Activated CD4-positive, alpha-beta memory T cell treated with anti-CD3 and anti-CD28 coated beads for 36 hours (primary cell): ENCODE data around the gene SMCO1. TPM values are rescaled to one million over a fixed set of nuclear protein-coding genes. Genes with fewer than 3 reads are reported as not detected.
"Not testable (repeated sequence)": the region's sequence is repeated elsewhere in the genome, so short reads cannot be mapped to it uniquely, and the experiment has no call there.

Experiments
- CTCF ChIA-PET: fragments of 350-600 bp; sonication (Branson Sonifier 250); formaldehyde crosslinking; loops from one replicate; lab custom pipeline; 2021; ENCODE audit warnings: antibody characterized with exemption, inconsistent platforms; lab: Charles Lee
- POLR2A ChIA-PET: fragments of 350-600 bp; sonication (Branson Sonifier 250); formaldehyde crosslinking; loops from one replicate; lab custom pipeline; 2021; ENCODE audit warnings: antibody characterized with exemption; lab: Charles Lee
- DNase-seq: peaks from one replicate; pipeline ENCODE4 v3.0.0-alpha.2; 2020
- H3K27ac Mint-ChIP-seq: one replicate; pipeline ENCODE4 v1.8.0; 2021; ENCODE audit warnings: mixed read lengths
- H3K27me3 Mint-ChIP-seq: one replicate; pipeline ENCODE4 v1.8.0; 2021; ENCODE audit warnings: mixed read lengths
- H3K36me3 Mint-ChIP-seq: one replicate; pipeline ENCODE4 v1.8.0; 2021; ENCODE audit warnings: mixed read lengths
- H3K4me1 Mint-ChIP-seq: one replicate; pipeline ENCODE4 v1.8.0; 2021; ENCODE audit warnings: low read depth, mixed read lengths
- H3K4me3 Mint-ChIP-seq: one replicate; pipeline ENCODE4 v1.8.0; 2021; ENCODE audit warnings: mild to moderate bottlenecking, mixed read lengths
- H3K9me3 Mint-ChIP-seq: one replicate; pipeline ENCODE4 v1.8.0; 2021; ENCODE audit warnings: mixed read lengths
- intact Hi-C: fragments of 100-400 bp; cut with micrococcal nuclease; formaldehyde crosslinking; loops from one replicate; pipeline ENCODE4 v1.15.1; 2023
- total RNA-seq, 2 experiments: library from RNA; stranded (reverse); gene quantifications; one replicate each; pipeline ENCODE4 v1.2.3, GENCODE V29; 2021

The SMCO1 gene
- total RNA-seq, 2 experiments from 2014 or later, result not detected

DNA sequence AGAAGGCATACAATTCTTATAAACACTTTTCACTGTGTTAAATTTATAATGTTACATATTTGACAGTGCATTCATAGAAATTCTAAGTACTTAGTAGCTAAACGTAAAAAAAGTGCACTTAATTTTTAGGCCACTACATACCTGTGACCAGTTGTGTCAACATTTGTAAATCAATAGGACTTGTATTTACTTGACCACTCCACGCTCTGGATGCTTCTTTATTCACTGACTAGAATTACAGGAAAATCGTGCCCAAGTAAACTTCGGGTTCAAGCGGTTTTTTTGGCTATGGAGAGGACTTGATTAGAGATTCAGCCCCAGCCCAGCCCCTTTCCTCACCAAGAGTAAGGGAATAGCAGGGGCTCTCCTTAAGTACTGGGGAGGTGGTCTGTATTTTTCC, 31.4 kb upstream of the SMCO1 start:
- no peak overlapping the region for H3K4me3 Mint-ChIP-seq
- H3K36me3 Mint-ChIP-seq, result peaks cover 9% of the 10 kb centered on the region
- no peak overlapping the region for H3K27ac Mint-ChIP-seq
- ChIA-PET POLR2A (no interaction called here), CTCF (interaction anchor here (0.9 kb wide), 1 partner anchor 10 kb away, joined by 3 read pairs; no protein-coding TSS in a partner anchor)
- H3K4me1 Mint-ChIP-seq, result no peaks in the 10 kb centered on the region
- DNase-seq, result no peak
- H3K27me3 Mint-ChIP-seq, result peaks cover 3% of the 10 kb centered on the region
- H3K9me3 Mint-ChIP-seq, result peaks cover 19% of the 10 kb centered on the region
- intact Hi-C loops, result no loop called here

DNA sequence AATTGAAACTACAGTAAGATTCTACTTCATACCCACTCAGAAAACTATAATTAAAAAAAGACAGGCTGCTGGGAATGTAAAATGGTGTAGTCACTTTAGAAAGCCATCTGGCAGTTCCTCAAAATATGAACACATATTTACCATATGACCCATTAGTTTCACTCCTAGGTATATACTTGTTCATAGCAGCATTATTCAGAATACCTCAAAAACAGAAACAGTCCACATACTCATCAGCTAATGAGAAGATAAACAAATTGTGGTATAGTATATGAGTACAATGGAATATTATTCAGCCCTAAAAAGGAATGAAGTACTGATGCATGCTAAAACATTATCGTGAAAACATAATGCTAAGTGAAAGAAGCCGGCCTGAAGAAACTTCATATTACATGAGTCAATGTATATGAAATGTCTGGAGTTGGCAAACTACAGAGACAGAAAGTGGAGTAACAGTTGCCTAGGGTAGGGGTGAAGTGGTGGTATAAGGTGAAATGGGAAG, 29.4 kb upstream of the SMCO1 start:
- intact Hi-C loops, result no loop called here
- ChIA-PET CTCF (interaction anchor here (0.6 to 1.5 kb wide), 3 partner anchors 9 to 65 kb away, joined by 3 to 4 read pairs (median 3); no protein-coding TSS in a partner anchor), POLR2A (interaction anchor here (0.5 kb wide), 1 partner anchor 71 kb away, joined by 3 read pairs; no protein-coding TSS in a partner anchor)
- DNase-seq, result no peak
- Mint-ChIP-seq H3K4me3 (no peak overlapping the region), H3K27me3 (peaks cover 3% of the 10 kb centered on the region), H3K36me3 (peaks cover 7% of the 10 kb centered on the region), H3K4me1 (no peaks in the 10 kb centered on the region), H3K27ac (no peak overlapping the region), H3K9me3 (peaks cover 10% of the 10 kb centered on the region)

DNA sequence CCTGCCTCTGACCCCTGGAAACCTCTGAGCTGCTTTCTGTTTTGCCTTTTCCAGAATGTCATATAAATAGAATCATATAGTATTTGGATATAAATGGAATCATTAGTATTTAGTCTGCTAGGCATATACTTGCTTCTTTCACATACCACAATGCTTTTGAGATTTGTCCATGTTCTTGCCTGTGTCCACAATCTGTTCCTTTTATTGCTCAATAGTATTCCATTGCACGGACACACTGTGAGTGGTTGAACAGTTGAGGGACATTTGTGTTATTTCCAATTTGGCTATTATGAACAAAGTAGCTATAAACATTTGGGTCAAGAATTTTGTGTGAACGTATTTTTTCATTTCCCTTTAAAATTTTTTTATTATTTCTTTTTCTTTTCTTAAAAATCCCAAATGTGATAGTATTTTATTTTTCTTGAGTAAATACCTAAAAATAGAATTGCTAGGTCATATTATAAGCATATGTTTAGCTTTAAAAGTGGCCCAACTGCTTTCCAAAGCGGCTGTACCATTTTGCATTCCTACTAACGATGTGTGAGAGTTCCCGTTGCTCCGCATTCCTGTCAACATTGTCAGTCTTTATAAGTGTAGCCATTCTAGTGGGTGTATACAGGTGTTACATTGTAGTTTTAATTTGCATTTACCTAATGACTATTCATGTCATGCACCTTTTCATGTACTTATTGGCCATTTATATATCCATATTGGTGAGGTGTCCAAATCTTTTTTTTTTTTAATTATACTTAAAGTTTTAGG, 26.7 kb upstream of the SMCO1 start:
- Mint-ChIP-seq H3K36me3 (no peaks in the 10 kb centered on the region), H3K27ac (no peak overlapping the region), H3K27me3 (peaks cover 3% of the 10 kb centered on the region), H3K4me1 (peaks cover 2% of the 10 kb centered on the region), H3K9me3 (no peaks in the 10 kb centered on the region), H3K4me3 (no peak overlapping the region)
- ChIA-PET POLR2A (interaction anchor here (0.6 to 1.3 kb wide), 2 partner anchors 13 to 26 kb away, joined by 3 to 4 read pairs; partner anchors contain the start of genes FBXO45 and WDR53), CTCF (interaction anchor here (0.9 to 5.7 kb wide), 3 partner anchors 13 to 20 kb away, joined by 3 to 31 read pairs (median 5); no protein-coding TSS in a partner anchor)
- DNase-seq, result no peak
- intact Hi-C loops, result no loop called here

DNA sequence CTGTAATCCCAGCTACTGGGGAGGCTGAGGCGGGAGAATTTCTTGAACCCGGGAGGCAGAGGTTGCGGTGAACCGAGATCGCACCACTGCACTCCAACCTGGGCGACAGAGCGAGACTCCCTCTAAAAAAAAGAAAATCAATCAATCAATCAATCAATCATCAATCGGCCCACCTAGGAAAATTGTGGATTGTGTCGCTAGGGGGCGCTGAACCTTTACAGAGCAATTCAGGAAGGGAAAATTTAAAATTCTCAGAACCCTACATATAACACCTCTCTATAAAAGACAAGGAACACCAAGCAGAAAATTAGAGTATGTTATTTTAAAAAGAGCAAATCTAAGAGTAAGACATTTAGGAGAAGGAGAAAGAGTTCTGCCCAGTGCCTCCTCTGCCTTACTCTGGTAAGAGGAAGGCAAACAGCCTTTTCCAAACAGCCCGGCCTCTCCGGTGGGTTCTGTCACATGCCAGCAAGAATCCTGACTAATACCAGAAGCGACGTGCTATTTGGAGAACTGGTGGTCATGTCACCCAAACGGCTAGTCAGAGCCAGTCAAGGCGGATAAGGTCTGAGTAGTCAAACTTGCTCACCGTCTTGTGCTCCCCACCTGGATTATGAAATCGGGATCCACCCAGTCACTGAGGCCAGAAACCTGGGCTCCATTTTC, 22.3 kb upstream of the SMCO1 start:
- H3K27me3 Mint-ChIP-seq, result peaks cover 3% of the 10 kb centered on the region

DNA sequence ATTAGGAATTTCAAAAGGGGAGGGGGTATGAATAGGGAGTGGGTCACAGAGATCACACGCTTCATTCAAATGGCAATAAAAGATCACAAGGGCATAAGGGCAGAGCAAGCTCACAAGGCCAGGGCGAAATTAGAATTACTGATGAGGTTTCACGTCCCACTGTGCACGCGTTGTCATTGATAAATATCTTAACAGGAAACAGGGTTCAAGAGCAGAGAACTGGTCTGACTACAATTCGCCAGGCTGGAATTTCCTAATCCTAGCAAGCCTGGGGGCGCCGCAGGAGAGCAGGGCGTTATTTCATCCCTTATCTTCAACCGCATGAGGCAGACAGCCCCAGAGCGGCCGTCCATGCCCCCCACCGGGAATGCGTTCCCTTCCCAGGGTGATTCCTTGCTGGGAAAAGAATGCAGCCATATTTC, 18.1 kb upstream of the SMCO1 start:
- H3K4me3 Mint-ChIP-seq, result no peak overlapping the region
- ChIA-PET CTCF (no interaction called here), POLR2A (no interaction called here)
- H3K36me3 Mint-ChIP-seq, result no peaks in the 10 kb centered on the region
- H3K9me3 Mint-ChIP-seq, result no peaks in the 10 kb centered on the region
- peaks cover 3% of the 10 kb centered on the region for H3K4me1 Mint-ChIP-seq
- DNase-seq, result no peak
- intact Hi-C loops, result no loop called here
- no peak overlapping the region for H3K27ac Mint-ChIP-seq
- peaks cover 3% of the 10 kb centered on the region for H3K27me3 Mint-ChIP-seq

More for the DNA sequence above, 22.3 kb upstream of the SMCO1 start:
- CTCF ChIA-PET, result interaction anchor here (0.6 to 5.7 kb wide), 11 partner anchors 9 to 285 kb away, joined by 3 to 31 read pairs (median 4); partner anchors contain the start of genes FBXO45 and WDR53
- DNase-seq, result peak; percentile 77
- Mint-ChIP-seq H3K9me3 (no peaks in the 10 kb centered on the region), H3K4me1 (peaks cover 2% of the 10 kb centered on the region), H3K36me3 (no peaks in the 10 kb centered on the region), H3K4me3 (no peak overlapping the region), H3K27ac (no peak overlapping the region)
- intact Hi-C loops, result loop anchor here (1.0 to 2.0 kb wide), 3 partner anchors 27 to 147 kb away; no protein-coding TSS in a partner anchor
- POLR2A ChIA-PET, result no interaction called here

DNA sequence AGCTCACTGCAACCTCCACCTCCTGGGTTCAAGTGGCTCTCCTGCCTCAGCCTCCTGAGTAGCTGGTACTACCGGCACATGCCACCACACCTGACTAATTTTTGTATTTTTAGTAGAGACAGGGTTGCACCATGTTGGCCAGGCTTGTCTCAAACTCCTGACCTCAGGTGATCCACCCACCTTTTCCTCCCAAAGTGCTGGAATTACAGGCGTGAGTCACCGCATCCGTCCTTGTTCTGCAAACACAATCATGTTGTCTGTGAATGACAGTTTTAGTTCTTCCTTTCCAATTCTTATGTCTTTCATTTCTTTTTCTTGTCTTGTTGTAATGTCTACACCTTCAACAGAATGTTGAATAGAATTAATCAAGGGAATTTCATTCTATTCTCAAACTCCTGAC, 16.3 kb upstream of the SMCO1 start:
- peaks cover 3% of the 10 kb centered on the region for H3K27me3 Mint-ChIP-seq
- intact Hi-C loops, result no loop called here
- no peaks in the 10 kb centered on the region for H3K9me3 Mint-ChIP-seq
- H3K4me1 Mint-ChIP-seq, result peaks cover 13% of the 10 kb centered on the region
- H3K4me3 Mint-ChIP-seq, result no peak overlapping the region
- POLR2A ChIA-PET, result no interaction called here
- H3K27ac Mint-ChIP-seq, result no peak overlapping the region
- no peaks in the 10 kb centered on the region for H3K36me3 Mint-ChIP-seq
- CTCF ChIA-PET, result no interaction called here
- DNase-seq, result no peak

DNA sequence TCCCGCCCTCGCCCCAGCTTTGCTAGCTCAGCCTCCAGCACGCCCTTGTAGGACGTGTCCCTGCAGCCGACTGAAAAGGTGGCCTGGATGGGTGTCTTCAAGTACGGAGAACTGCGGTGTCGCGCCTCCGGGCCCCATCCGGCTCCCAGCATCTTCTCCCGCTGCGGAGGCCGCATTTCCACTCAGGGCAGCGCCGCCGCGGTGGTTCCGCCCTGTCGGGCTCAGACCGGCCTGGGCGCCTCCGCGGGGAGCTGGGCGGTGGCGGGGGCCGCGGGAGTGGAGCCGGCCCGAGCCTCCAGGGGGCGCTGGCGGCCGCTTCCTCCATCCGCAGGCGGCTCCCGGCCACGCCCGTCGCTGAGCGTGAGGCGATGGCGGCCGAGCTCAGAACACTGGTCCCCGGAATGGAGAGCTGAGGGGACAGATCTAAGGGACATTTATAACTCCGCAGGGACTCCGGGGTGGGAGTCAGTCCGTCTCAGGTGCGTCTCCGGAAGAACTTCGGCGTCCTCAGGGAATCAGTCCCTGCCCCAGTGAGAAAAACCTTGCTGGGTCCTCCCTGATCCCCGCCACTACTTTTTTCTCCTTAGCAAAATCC, 13.6 kb upstream of the SMCO1 start:
- peak overlapping the region; percentile 87 for H3K27ac Mint-ChIP-seq
- ChIA-PET POLR2A (interaction anchor here (0.7 to 1.4 kb wide), 5 partner anchors 10 to 211 kb away, joined by 3 to 14 read pairs (median 4); partner anchors contain the start of gene RNF168), CTCF (interaction anchor here (0.5 to 1.9 kb wide), 60 partner anchors 8 to 456 kb away, joined by 3 to 31 read pairs (median 4); partner anchors contain the start of genes FBXO45, PAK2, RNF168 and SENP5)
- intact Hi-C loops, result loop anchor here (1.0 to 10.0 kb wide), 6 partner anchors 26 to 416 kb away; partner anchors contain the start of genes FBXO45, NCBP2 and WDR53
- peaks cover 13% of the 10 kb centered on the region for H3K4me1 Mint-ChIP-seq
- peak overlapping the region; percentile 71 for H3K4me3 Mint-ChIP-seq
- no peaks in the 10 kb centered on the region for H3K9me3 Mint-ChIP-seq
- DNase-seq, result peak; percentile 92
- peaks cover 2% of the 10 kb centered on the region for H3K27me3 Mint-ChIP-seq
- H3K36me3 Mint-ChIP-seq, result no peaks in the 10 kb centered on the region

DNA sequence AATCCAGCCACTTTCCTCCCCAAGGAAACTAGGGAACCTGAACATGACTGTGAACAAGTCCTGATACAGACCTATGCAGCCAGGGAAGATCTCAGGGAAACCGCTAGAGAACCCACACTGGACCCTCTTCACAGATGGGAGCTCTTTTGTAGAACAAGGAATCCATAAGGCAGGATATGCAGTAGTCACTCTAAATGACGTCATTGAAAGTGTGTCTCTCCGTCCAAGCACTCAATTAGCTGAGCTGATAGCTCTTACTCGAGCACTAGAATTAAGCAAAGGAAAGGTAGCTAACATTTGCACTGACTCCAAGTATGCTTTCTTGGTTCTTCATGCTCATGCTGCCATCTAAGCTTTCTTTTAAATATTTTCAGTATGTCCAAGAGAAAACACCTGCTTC, 10.0 kb upstream of the SMCO1 start:
- no peak overlapping the region for H3K27ac Mint-ChIP-seq
- no peak overlapping the region for H3K4me3 Mint-ChIP-seq
- H3K9me3 Mint-ChIP-seq, result peaks cover 23% of the 10 kb centered on the region
- ChIA-PET CTCF (interaction anchor here (1.2 to 5.2 kb wide), 2 partner anchors 14 to 39 kb away, joined by 3 to 34 read pairs; no protein-coding TSS in a partner anchor), POLR2A (no interaction called here)
- H3K27me3 Mint-ChIP-seq, result no peaks in the 10 kb centered on the region
- DNase-seq, result no peak
- intact Hi-C loops, result loop anchor here (5.0 to 10.0 kb wide), 3 partner anchors 42 to 420 kb away; partner anchors contain the start of genes FBXO45, NCBP2 and WDR53
- H3K36me3 Mint-ChIP-seq, result peaks cover 12% of the 10 kb centered on the region
- peaks cover 13% of the 10 kb centered on the region for H3K4me1 Mint-ChIP-seq

DNA sequence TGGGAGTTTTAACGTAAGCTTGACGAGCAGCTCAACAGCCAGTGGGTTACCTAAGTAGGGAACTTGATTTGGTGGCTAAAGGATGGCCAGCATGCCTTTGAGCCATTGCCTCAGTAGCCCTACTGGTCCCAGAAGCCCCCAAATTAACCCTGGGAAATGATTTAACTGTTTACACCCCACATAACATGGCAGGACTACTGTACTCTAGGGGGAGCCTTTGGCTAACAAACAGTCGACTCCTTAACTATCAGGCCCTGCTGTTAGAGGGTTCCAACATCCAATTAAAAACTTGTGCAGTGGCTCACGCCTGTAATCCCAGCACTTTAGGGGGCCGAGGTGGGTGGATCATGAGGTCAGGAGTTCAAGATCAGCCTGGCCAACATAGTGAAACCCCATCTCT, 9.4 kb upstream of the SMCO1 start:
- intact Hi-C loops, result loop anchor here (5.0 to 10.0 kb wide), 2 partner anchors 37 to 420 kb away; partner anchors contain the start of gene NCBP2
- H3K27ac Mint-ChIP-seq, result no peak overlapping the region
- H3K4me1 Mint-ChIP-seq, result peaks cover 13% of the 10 kb centered on the region
- H3K4me3 Mint-ChIP-seq, result no peak overlapping the region
- ChIA-PET CTCF (interaction anchor here (1.2 to 5.2 kb wide), 5 partner anchors 11 to 272 kb away, joined by 3 to 34 read pairs (median 17); no protein-coding TSS in a partner anchor), POLR2A (no interaction called here)
- H3K9me3 Mint-ChIP-seq, result peaks cover 29% of the 10 kb centered on the region
- H3K27me3 Mint-ChIP-seq, result no peaks in the 10 kb centered on the region
- peaks cover 16% of the 10 kb centered on the region for H3K36me3 Mint-ChIP-seq
- DNase-seq, result no peak

DNA sequence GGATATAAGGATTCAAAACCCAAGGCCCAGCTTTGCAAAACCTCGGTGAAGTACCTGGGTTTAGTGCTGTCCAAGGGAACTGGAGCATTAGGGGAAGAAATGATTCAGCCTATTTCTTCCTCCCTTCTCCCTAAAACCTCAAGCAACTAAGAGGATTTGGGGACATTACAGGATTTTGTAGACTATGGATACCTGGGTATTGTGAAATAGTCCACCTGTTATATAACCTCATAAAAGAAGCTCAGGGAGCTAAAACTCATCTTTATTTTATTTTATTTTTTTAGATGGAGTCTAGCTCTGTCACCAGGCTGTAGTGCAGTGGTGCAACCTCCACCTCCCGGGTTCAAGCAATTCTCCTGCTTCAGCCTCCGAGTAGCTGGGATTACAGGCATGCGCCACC, 8.7 kb upstream of the SMCO1 start:
- Mint-ChIP-seq H3K27ac (no peak overlapping the region), H3K36me3 (peaks cover 23% of the 10 kb centered on the region), H3K4me1 (peaks cover 13% of the 10 kb centered on the region), H3K27me3 (no peaks in the 10 kb centered on the region), H3K9me3 (peaks cover 36% of the 10 kb centered on the region), H3K4me3 (no peak overlapping the region)
- ChIA-PET CTCF (interaction anchor here (1.2 to 5.2 kb wide), 6 partner anchors 11 to 271 kb away, joined by 3 to 34 read pairs (median 12); no protein-coding TSS in a partner anchor), POLR2A (no interaction called here)
- intact Hi-C loops, result loop anchor here (5.0 to 10.0 kb wide), 2 partner anchors 37 to 421 kb away; partner anchors contain the start of gene NCBP2
- DNase-seq, result no peak

DNA sequence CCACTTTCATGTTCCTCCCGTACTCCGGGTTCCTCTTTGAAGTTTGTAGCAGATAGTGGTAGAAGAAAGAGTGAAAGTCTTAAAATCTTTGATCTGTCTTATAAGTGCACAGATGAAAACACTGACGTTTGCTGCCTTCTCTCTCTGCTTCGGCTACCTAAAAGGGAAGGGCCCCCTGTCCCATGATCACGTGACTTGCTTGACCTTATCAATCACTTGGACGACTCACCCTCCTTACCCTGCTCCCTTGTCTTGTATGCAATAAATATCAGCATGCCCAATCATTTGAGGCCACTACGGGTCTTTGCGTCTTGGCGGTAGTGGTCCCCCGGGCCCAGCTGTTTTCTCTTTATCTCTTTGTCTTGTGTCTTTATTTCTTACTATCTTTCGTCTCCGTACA, 6.1 kb upstream of the SMCO1 start:
- H3K4me1 Mint-ChIP-seq, DNase-seq, H3K27me3 Mint-ChIP-seq, H3K4me3 Mint-ChIP-seq, H3K27ac Mint-ChIP-seq: not testable (repeated sequence)
- Mint-ChIP-seq H3K36me3 (peaks cover 23% of the 10 kb centered on the region), H3K9me3 (peaks cover 49% of the 10 kb centered on the region)
- CTCF ChIA-PET, result interaction anchor here (1.0 to 5.2 kb wide), 11 partner anchors 7 to 448 kb away, joined by 3 to 34 read pairs (median 4); partner anchors contain the start of genes FBXO45 and WDR53
- POLR2A ChIA-PET, result interaction anchor here (0.6 kb wide), 1 partner anchor 40 kb away, joined by 3 read pairs; no protein-coding TSS in a partner anchor
- intact Hi-C loops, result loop anchor here (5.0 to 10.0 kb wide), 2 partner anchors 34 to 424 kb away; partner anchors contain the start of gene NCBP2
